Upper lobe of left lung (tissue), 6 donors: ENCODE data around the gene SPACA4. TPM values are rescaled to one million over a fixed set of nuclear protein-coding genes. Genes with fewer than 3 reads are reported as not detected.

Source experiments
- ATAC-seq, 2 donors: fragments of 200-7000 bp; cut with Tn5 transposase; one replicate each; pipeline ENCODE4 v1.9.1; 2022; ENCODE audit warnings: mild to moderate bottlenecking in 2 of 2, moderate library complexity in 2 of 2; ENCODE audit not compliant: low FRiP score in 2 of 2
- DNase-seq, 2 donors: peaks; one replicate each; pipeline ENCODE4 v3.0.0-alpha.2; 2019 to 2020
- H3K27ac ChIP-seq, 4 donors: fragments of 200-600 bp; sonication (generic); one replicate each; pipeline ENCODE4 v1.5.1; 2016 to 2019
- H3K27me3 ChIP-seq, 4 donors: fragments of 200-600 bp; sonication (generic); one replicate each; pipeline ENCODE4 v1.5.1; 2017 to 2019
- H3K36me3 ChIP-seq, 4 donors: fragments of 200-600 bp; sonication (generic); one replicate each; pipeline ENCODE4 v1.5.1; 2016 to 2019
- H3K4me1 ChIP-seq, 4 donors: fragments of 200-600 bp; sonication (generic); one replicate each; pipeline ENCODE4 v1.5.1; 2018 to 2019
- H3K4me3 ChIP-seq, 4 donors: fragments of 200-600 bp; sonication (generic); one replicate each; pipeline ENCODE4 v1.5.1; 2017 to 2019; ENCODE audit warnings: mild to moderate bottlenecking in 2 of 4, moderate library complexity in 1 of 4
- H3K9me3 ChIP-seq, 4 donors: fragments of 200-600 bp; sonication (generic); one replicate each; pipeline ENCODE4 v1.5.1; 2018 to 2019
- EP300 ChIP-seq, 4 donors: sonication (generic); formaldehyde crosslinking; IDR thresholded peaks; one replicate each; pipeline ENCODE4 v1.5.1; 2017; ENCODE audit warnings: antibody characterized with exemption in 4 of 4, control low read depth in 2 of 4
- POLR2A ChIP-seq, 4 donors: fragments of 450-650 bp; IDR thresholded peaks; one replicate each; pipeline ENCODE4 v1.5.1; 2016 to 2017; ENCODE audit warnings: antibody characterized with exemption in 4 of 4, mild to moderate bottlenecking in 2 of 4
- POLR2AphosphoS5 ChIP-seq, 2 donors: sonication (generic); formaldehyde crosslinking; IDR thresholded peaks; one replicate each; pipeline ENCODE4 v1.5.1; 2017; ENCODE audit warnings: antibody characterized with exemption in 2 of 2
- WGBS, 2 donors: methylation state at CpG; one replicate each; pipeline ENCODE4 v1.1.5; 2017 to 2018; 5-methylcytosine and 5-hydroxymethylcytosine counted together
- total RNA-seq, 6 donors: library from RNA; depleted of rRNA in 4 of 6; stranded (reverse); fragments of >200 nt in 4 of 6; gene quantifications; one replicate each; pipeline versions ENCODE4 v1.1.0 to v1.2.1, GENCODE V29; 2016 to 2021
- TF ChIP-seq, protein P1 (sequence below), 6 experiments: fragments of 450-650 bp in 4 of 6; fragments of 200-600 bp in 2 of 6; sonication (generic) in 2 of 6; IDR thresholded peaks; one replicate each; pipeline ENCODE4 v1.5.1; 2016 to 2019; ENCODE audit warnings: antibody characterized with exemption in 6 of 6
- donor health status: DM: no; HTN: no; CAD: no; lungs with moderate emphysema.
- donor health status: DM: no; HTN: yes; CAD: no; lungs with severe emphysema.

SPACA4 gene
- total RNA-seq, 6 donors from 2014 or later, result 0.27 TPM; not detected in 5

DNA sequence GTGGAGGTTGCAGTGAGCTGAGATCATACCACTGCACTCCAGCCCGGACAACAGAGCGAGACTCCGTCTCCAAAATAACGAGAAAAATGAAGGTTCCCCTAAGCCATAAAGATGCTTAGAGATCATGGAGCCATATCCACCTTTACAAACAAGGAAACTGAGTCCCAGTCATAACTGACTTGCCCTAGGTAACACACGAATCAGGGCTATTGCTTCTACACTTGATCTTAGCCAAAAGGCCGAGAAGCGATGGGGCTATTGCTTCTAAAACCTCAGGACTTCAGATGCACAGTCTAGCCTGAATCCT lies 27.4 kb downstream of the SPACA4 start:
- Histone ChIP-seq H3K36me3 (peaks cover 0 to 7% (median 0%) of the 10 kb centered on the region in 4 donors), H3K27me3 (no peaks in the 10 kb centered on the region), H3K4me1 (peaks cover 74 to 84% (median 78%) of the 10 kb centered on the region in 4 donors), H3K9me3 (no peaks in the 10 kb centered on the region), H3K27ac (peak overlapping the region; percentile 77 to 97 (median 93)), H3K4me3 (peak overlapping the region in 2 of 4 donors; percentile 77 to 82)
- no peak for TF ChIP-seq EP300 (IDR thresholded peaks at IDR 0.05)
- TF ChIP-seq, protein P1, sequence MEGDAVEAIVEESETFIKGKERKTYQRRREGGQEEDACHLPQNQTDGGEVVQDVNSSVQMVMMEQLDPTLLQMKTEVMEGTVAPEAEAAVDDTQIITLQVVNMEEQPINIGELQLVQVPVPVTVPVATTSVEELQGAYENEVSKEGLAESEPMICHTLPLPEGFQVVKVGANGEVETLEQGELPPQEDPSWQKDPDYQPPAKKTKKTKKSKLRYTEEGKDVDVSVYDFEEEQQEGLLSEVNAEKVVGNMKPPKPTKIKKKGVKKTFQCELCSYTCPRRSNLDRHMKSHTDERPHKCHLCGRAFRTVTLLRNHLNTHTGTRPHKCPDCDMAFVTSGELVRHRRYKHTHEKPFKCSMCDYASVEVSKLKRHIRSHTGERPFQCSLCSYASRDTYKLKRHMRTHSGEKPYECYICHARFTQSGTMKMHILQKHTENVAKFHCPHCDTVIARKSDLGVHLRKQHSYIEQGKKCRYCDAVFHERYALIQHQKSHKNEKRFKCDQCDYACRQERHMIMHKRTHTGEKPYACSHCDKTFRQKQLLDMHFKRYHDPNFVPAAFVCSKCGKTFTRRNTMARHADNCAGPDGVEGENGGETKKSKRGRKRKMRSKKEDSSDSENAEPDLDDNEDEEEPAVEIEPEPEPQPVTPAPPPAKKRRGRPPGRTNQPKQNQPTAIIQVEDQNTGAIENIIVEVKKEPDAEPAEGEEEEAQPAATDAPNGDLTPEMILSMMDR (IDR thresholded peaks at IDR 0.05), result no peak
- no peak for TF ChIP-seq POLR2A (IDR thresholded peaks at IDR 0.05)
- no peak for TF ChIP-seq POLR2AphosphoS5 (IDR thresholded peaks at IDR 0.05)
- no peak for ATAC-seq
- WGBS, 2 donors, result 39 to 57% methylated on average over 7 of the region's 7 CpGs
- no peak for DNase-seq

DNA sequence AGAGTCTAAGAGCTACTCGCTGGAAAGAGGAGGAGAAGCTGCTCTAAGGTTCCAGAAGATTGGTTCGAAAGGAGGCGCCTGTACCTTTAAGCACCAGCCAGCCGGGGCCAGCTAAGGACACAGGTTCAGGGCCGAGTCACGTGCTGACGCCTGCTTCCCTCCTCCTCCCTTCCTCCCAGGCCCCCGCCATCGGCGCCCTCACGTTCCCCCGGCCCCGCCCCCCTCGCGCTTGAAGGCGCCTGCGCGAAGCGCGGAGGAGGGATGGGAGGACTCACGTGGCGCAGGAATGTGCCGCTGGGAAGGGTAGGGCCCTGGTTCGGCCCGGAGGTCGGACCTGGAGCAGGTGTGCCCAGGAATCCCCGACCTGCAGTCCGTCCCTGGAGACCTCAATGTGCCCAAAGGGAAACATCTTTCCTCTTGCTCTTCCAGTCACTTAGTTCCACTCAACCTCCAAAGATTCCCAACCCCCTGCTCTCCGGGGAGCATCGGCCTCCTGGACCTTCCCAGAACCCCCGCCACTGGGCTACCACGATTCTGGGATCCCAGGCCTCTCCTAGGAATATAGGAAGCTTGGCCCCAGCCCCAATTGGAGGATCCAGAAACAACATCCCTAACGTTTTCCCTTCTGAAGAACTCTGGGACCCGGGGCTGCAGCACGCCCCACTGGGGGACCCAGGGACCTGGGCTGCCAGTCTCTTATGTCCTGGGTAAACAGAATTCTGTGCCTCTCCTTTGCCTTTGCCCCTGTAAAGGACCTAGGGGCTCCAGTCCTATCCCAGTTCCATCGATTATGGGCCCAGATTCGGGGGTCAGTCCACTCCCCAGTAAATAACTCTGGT lies 28.1 kb downstream of the SPACA4 start:
- H3K36me3 ChIP-seq, result peaks cover 0 to 4% (median 0%) of the 10 kb centered on the region in 4 donors
- ATAC-seq (peak; percentile 76), DNase-seq (peak; percentile 98 to 99)
- peak overlapping the region; percentile 92 to 97 (median 95) for H3K27ac ChIP-seq
- no peaks in the 10 kb centered on the region for H3K27me3 ChIP-seq
- WGBS, 2 donors, result 6 to 7% methylated on average over 15 to 34 of the region's 37 CpGs
- no peaks in the 10 kb centered on the region for H3K9me3 ChIP-seq
- peak in 2 of 4 donors; percentile 39 to 85 for TF ChIP-seq POLR2A (IDR thresholded peaks at IDR 0.05)
- peak in 1 of 4 donors; percentile 82 for TF ChIP-seq EP300 (IDR thresholded peaks at IDR 0.05)
- TF ChIP-seq, protein P1 (IDR thresholded peaks at IDR 0.05), result peak in 1 of 6 experiments; percentile 16
- TF ChIP-seq POLR2AphosphoS5 (IDR thresholded peaks at IDR 0.05), result peak; percentile 68 to 95
- H3K4me1 ChIP-seq, result peaks cover 74 to 85% (median 77%) of the 10 kb centered on the region in 4 donors
- peak overlapping the region in 3 of 4 donors; percentile 66 to 82 (median 77) for H3K4me3 ChIP-seq

DNA sequence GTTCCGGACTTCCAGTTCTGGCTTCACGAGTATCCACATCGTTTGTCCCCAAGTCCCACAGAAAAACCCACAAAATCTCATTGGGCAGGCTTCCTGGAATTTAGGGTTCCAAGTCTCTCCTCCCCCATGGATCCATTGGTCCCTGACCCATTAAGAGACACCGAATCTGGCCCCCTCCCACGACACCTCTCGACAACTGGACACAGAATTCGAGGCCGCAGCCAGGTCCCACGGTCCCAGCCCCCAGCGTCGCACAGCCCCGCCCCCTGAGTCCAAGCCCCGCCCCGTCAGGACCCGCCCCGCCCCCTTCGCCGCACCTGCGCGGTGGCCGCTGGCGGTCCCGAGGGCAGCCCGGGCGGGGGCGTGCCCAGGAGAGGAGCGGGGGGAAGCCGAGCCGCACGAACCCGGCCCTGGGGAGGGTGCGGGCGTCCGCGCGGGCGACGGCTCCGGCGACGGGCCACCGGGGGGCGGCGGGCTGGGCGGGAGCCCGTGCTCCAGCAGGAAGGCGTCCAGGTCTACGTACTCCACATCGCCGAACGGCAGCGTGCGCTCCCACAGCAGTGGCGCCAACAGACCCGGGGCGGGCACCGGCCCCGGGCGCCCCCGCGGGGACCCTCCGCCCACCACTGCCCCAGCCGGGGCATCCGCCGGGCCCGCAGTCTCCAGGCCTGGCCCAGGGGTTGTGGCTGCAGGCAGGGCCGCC lies 28.9 kb downstream of the SPACA4 start:
- DNase-seq, result peak; percentile 83 to 94
- TF ChIP-seq POLR2A (IDR thresholded peaks at IDR 0.05) (peak in 2 of 4 donors; percentile 77 to 79), POLR2AphosphoS5 (IDR thresholded peaks at IDR 0.05) (peak in 1 of 2 donors; percentile 76), EP300 (IDR thresholded peaks at IDR 0.05) (peak in 1 of 4 donors; percentile 50)
- TF ChIP-seq, protein P1 (IDR thresholded peaks at IDR 0.05), result peak in 1 of 6 experiments; percentile 29
- Histone ChIP-seq H3K4me1 (peaks cover 68 to 77% (median 70%) of the 10 kb centered on the region in 4 donors), H3K27ac (peak overlapping the region; percentile 92 to 97 (median 95)), H3K36me3 (no peaks in the 10 kb centered on the region), H3K4me3 (peak overlapping the region; percentile 66 to 82 (median 78)), H3K27me3 (no peaks in the 10 kb centered on the region), H3K9me3 (no peaks in the 10 kb centered on the region)
- 0 to 2% methylated on average over 9 to 14 of the region's 67 CpGs for WGBS, 2 donors
- peak; percentile 59 to 62 for ATAC-seq

GRCh38 chr19:48635966-48636858 lies 29.7 kb downstream of the SPACA4 start:
- Histone ChIP-seq H3K4me1 (peaks cover 60 to 70% (median 62%) of the 10 kb centered on the region in 4 donors), H3K27ac (peak overlapping the region; percentile 92 to 97 (median 95)), H3K36me3 (no peaks in the 10 kb centered on the region), H3K27me3 (no peaks in the 10 kb centered on the region), H3K4me3 (peak overlapping the region; percentile 66 to 82 (median 78)), H3K9me3 (no peaks in the 10 kb centered on the region)
- ATAC-seq (no peak), DNase-seq (peak; percentile 64 to 77)
- TF ChIP-seq POLR2AphosphoS5 (IDR thresholded peaks at IDR 0.05) (no peak), POLR2A (IDR thresholded peaks at IDR 0.05) (no peak), EP300 (IDR thresholded peaks at IDR 0.05) (no peak)
- TF ChIP-seq, protein P1 (IDR thresholded peaks at IDR 0.05), result no peak
- 1% methylated on average over 23 to 30 of the region's 35 CpGs for WGBS, 2 donors
